ENCODE measurements around the gene ACBD4. TPM values are rescaled to one million over a fixed set of nuclear protein-coding genes. Genes with fewer than 3 reads are reported as not detected.

The ACBD4 gene
- total RNA-seq, 1 experiment from 2014 or later: 21.8 TPM

DNA sequence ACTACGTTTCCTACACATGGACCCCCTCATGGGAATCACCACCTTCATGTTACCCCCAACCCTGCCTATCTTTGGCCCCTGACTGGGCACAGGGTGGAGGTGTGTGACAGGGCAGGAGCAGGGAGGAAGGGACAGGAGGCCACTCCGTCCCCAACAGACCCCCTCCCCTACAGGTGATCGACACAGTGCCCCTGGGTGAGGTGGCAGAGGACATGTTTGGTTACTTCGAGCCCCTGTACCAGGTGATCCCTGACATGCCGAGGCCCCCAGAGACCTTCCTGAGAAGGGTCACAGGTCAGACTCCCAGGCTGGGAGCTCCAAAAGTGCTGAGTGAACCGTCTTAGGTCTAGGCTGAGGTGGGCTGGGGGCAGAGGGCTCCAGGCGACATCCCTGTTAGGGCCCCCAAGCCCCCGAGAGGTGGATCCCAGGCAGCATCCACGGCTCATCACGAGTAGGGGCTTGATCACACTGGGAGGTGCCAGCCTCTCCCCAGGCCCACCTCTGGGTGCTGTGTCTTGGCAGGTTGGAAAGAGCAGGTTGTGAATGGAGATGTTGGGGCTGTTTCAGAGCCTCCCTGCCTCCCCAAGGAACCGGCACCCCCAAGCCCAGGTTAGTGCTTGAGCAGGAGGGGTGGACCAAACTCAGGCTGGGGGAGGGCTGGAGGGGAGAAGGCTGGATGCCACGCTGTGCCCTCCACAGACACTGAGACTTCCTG lies 1.5 kb downstream of the ACBD4 start:
- TF ChIP-seq, protein P1, sequence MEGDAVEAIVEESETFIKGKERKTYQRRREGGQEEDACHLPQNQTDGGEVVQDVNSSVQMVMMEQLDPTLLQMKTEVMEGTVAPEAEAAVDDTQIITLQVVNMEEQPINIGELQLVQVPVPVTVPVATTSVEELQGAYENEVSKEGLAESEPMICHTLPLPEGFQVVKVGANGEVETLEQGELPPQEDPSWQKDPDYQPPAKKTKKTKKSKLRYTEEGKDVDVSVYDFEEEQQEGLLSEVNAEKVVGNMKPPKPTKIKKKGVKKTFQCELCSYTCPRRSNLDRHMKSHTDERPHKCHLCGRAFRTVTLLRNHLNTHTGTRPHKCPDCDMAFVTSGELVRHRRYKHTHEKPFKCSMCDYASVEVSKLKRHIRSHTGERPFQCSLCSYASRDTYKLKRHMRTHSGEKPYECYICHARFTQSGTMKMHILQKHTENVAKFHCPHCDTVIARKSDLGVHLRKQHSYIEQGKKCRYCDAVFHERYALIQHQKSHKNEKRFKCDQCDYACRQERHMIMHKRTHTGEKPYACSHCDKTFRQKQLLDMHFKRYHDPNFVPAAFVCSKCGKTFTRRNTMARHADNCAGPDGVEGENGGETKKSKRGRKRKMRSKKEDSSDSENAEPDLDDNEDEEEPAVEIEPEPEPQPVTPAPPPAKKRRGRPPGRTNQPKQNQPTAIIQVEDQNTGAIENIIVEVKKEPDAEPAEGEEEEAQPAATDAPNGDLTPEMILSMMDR (IDR thresholded peaks at IDR 0.05; ENCODE audit: unreplicated experiment): no peak
- CTCF ChIA-PET: interaction anchor here (2.1 to 3.6 kb wide), 3 partner anchors 13 to 98 kb away, joined by 27 to 197 read pairs (median 163); partner anchors contain the start of gene HEXIM1
- Mint-ChIP-seq H3K27ac (ENCODE audit: unreplicated experiment) (peak overlapping the region; percentile 33), H3K4me1 (ENCODE audit: low read depth, unreplicated experiment) (peaks cover 16% of the 10 kb centered on the region), H3K27me3 (ENCODE audit: unreplicated experiment) (no peaks in the 10 kb centered on the region), H3K9me3 (ENCODE audit: low read depth, unreplicated experiment) (no peaks in the 10 kb centered on the region), H3K36me3 (ENCODE audit: insufficient read depth, unreplicated experiment) (peaks cover 49% of the 10 kb centered on the region), H3K4me3 (ENCODE audit: low read depth, unreplicated experiment) (peak overlapping the region; percentile 90)
- no peak for DNase-seq
- intact Hi-C loops (cut with micrococcal nuclease; ENCODE audit: unreplicated experiment): loop anchor here (10.0 kb wide), 2 partner anchors 222 to 362 kb away; partner anchors contain the start of gene GFAP
- BruUV-seq (replicated peaks): no TSS peak

DNA sequence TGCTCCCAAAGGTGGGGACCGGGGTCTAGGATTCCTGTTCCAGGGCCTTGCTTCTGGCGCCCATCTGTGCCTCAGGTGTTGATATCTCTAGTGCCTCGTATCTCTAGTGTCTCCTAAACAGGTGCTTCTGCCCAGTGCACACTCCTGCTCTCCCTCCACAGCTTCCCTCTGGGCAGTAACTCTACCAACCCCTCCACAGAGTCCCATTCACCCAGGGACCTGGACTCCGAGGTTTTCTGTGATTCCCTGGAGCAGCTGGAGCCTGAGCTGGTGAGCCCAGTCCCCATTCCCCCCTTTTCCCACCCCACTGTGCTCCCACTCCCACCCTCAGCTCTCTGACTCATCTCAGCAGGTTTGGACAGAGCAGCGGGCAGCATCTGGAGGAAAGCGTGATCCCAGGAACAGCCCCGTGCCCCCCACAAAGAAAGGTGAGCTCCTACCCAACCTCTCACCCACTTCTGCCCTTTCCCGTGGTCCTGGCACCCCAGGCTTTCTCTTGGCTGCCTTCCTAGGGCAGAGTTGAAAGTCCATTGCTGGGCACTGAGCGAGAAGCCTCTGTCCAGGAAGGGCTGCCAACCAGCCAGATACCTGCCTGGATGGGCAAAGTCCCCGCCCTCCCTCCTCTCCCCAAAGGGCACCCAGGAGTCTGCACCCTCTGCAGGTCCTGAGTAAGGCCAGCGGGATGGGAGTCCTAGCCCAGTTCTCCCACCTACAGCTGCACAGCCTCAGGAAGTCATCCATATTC lies 2.2 kb downstream of the ACBD4 start:
- Mint-ChIP-seq H3K27ac (ENCODE audit: unreplicated experiment) (no peak overlapping the region), H3K27me3 (ENCODE audit: unreplicated experiment) (no peaks in the 10 kb centered on the region), H3K4me3 (ENCODE audit: low read depth, unreplicated experiment) (no peak overlapping the region), H3K9me3 (ENCODE audit: low read depth, unreplicated experiment) (no peaks in the 10 kb centered on the region), H3K36me3 (ENCODE audit: insufficient read depth, unreplicated experiment) (peaks cover 42% of the 10 kb centered on the region), H3K4me1 (ENCODE audit: low read depth, unreplicated experiment) (peaks cover 16% of the 10 kb centered on the region)
- TF ChIP-seq, protein P1 (IDR thresholded peaks at IDR 0.05; ENCODE audit: unreplicated experiment): no peak
- CTCF ChIA-PET: interaction anchor here (0.7 to 3.6 kb wide), 2 partner anchors 33 to 60 kb away, joined by 3 to 163 read pairs; no protein-coding TSS in a partner anchor
- no TSS peak for BruUV-seq (replicated peaks)
- intact Hi-C loops (cut with micrococcal nuclease; ENCODE audit: unreplicated experiment): loop anchor here (10.0 kb wide), 2 partner anchors 223 to 363 kb away; partner anchors contain the start of gene GFAP
- DNase-seq: no peak

DNA sequence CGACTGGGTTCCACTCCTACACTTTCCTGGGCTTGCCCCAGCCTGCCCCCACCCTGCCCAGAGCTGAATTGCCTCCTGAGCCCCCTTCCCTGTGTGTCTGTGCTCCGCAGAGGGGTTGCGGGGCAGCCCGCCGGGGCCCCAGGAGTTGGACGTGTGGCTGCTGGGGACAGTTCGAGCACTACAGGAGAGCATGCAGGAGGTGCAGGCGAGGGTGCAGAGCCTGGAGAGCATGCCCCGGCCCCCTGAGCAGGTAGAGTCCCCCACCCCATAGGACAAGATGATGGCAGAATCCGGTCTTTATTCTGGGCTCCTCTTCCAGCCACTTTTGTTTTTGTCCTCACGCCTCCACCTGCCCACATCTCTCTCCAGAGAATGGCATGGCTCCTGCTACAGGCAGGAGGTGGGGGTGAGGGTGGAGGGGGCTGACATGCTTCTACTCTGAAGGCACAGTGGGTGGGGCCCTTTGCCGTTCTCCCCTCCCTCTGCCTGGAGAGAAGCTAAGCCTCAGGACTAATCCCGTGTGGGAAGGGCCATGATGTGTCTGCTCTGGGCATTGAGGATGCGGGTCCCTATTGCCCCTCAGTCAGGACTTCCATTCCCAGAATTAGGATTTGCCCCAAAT lies 3.5 kb downstream of the ACBD4 start:
- DNase-seq: no peak
- Mint-ChIP-seq H3K27ac (ENCODE audit: unreplicated experiment) (no peak overlapping the region), H3K27me3 (ENCODE audit: unreplicated experiment) (no peaks in the 10 kb centered on the region), H3K36me3 (ENCODE audit: insufficient read depth, unreplicated experiment) (peaks cover 29% of the 10 kb centered on the region), H3K4me1 (ENCODE audit: low read depth, unreplicated experiment) (peaks cover 16% of the 10 kb centered on the region), H3K9me3 (ENCODE audit: low read depth, unreplicated experiment) (no peaks in the 10 kb centered on the region), H3K4me3 (ENCODE audit: low read depth, unreplicated experiment) (no peak overlapping the region)
- intact Hi-C loops (cut with micrococcal nuclease; ENCODE audit: unreplicated experiment): loop anchor here (10.0 kb wide), 2 partner anchors 224 to 364 kb away; partner anchors contain the start of gene GFAP
- TF ChIP-seq, protein P1 (IDR thresholded peaks at IDR 0.05; ENCODE audit: unreplicated experiment): no peak
- CTCF ChIA-PET: interaction anchor here (0.6 to 1.2 kb wide), 4 partner anchors 9 to 142 kb away, joined by 4 to 6 read pairs (median 4); partner anchors contain the start of gene HEXIM1
- BruUV-seq (replicated peaks): no TSS peak

DNA sequence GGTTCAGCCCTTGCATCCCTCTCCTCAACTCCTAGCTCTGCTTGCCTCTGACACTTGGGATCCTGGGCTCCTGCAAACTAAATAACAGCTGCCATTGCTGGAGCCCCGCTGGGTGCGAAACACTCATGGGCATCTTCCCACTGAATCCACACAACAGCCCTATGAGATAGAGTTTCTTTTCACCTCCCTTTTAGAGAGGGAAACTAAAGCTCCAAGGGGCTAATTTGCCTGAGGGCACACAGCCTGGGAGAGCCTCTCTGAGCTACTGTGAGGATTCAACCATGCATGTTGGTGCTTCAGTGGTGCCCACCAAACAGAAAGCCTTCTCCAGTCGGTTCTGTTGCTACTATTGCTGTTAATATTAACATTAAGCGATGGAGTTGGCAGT lies 4.0 kb downstream of the ACBD4 start:
- no peak overlapping the region for H3K4me3 Mint-ChIP-seq (ENCODE audit: low read depth, unreplicated experiment)
- peaks cover 16% of the 10 kb centered on the region for H3K4me1 Mint-ChIP-seq (ENCODE audit: low read depth, unreplicated experiment)
- no peaks in the 10 kb centered on the region for H3K9me3 Mint-ChIP-seq (ENCODE audit: low read depth, unreplicated experiment)
- no peaks in the 10 kb centered on the region for H3K27me3 Mint-ChIP-seq (ENCODE audit: unreplicated experiment)
- peaks cover 31% of the 10 kb centered on the region for H3K36me3 Mint-ChIP-seq (ENCODE audit: insufficient read depth, unreplicated experiment)
- no peak for DNase-seq
- intact Hi-C loops (cut with micrococcal nuclease; ENCODE audit: unreplicated experiment): loop anchor here (10.0 kb wide), 2 partner anchors 225 to 365 kb away; partner anchors contain the start of gene GFAP
- no peak overlapping the region for H3K27ac Mint-ChIP-seq (ENCODE audit: unreplicated experiment)
- CTCF ChIA-PET: interaction anchor here (0.6 to 1.2 kb wide), 3 partner anchors 32 to 349 kb away, joined by 4 to 5 read pairs (median 4); no protein-coding TSS in a partner anchor
- BruUV-seq (replicated peaks): no TSS peak
- TF ChIP-seq, protein P1 (IDR thresholded peaks at IDR 0.05; ENCODE audit: unreplicated experiment): no peak
